GM12891 (cell line): Measurements from ENCODE around the gene RELA.
"Not testable (repeated sequence)": the region's sequence is repeated elsewhere in the genome, so short reads cannot be mapped to it uniquely, and the experiment has no call there.

Experiments used
- DNase-seq: peaks from one replicate; pipeline ENCODE4 v3.0.0; 2011; ENCODE audit warnings: low spot score; ENCODE audit not compliant: insufficient read length
- FAIRE-seq: peaks from 2 replicates; lab custom pipeline; 2011; peaks lifted over from hg19 to GRCh38; lab: Jason Lieb, UNC
- PAX5 ChIP-seq: IDR thresholded peaks from 2 replicates; pipeline ENCODE4 v1.6.1; 2011; ENCODE audit warnings: low read length, moderate library complexity, mild to moderate bottlenecking; ENCODE audit not compliant: insufficient read depth, severe bottlenecking
- POLR2A ChIP-seq: IDR thresholded peaks from 2 replicates; pipeline ENCODE4 v1.6.1; 2011; ENCODE audit warnings: low read depth, low read length, control low read depth
- POLR2AphosphoS5 ChIP-seq: IDR thresholded peaks from 2 replicates; pipeline ENCODE4 v1.6.1; 2011; ENCODE audit warnings: low read depth, low read length, control low read depth
- POU2F2 ChIP-seq: IDR thresholded peaks from 2 replicates; pipeline ENCODE4 v1.6.1; 2011; ENCODE audit warnings: low read depth, mild to moderate bottlenecking, control low read depth, low read length, moderate library complexity
- SPI1 ChIP-seq: IDR thresholded peaks from 2 replicates; pipeline ENCODE4 v1.6.1; 2011; ENCODE audit warnings: low read depth, low read length, control low read depth
- TAF1 ChIP-seq: IDR thresholded peaks from 2 replicates; pipeline ENCODE4 v1.6.1; 2011; ENCODE audit warnings: low read depth, low read length, control low read depth

The RELA gene

DNA sequence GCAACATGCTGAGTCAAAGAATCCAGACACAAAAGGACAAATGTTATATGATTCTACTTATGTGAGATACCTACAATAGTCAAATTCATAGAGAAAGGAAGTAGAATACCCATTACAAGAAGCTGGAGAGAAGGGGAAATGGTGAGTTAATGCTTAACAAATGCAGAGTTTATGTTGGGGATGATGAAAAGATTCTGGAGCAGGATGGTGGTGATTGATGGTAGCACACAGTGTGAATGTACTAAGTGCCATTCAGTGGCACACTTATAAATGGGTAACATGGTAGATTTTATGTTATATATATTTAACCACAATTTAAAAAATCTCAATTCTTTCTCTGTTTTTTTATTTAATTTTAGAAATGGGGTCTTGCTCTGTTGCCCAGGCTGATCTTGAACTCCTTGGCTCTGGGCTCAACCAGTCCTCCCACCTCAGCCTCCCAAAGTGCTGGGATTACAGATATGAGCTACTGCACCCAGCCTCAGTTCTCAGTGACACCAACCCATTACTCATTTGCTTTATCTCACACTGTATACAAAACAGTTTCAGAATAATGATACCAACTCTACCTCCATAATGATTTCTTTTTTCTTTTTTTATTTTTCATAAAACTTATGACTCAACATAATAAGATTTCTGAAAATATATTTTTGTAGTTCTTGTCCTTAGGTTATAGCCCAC, 9.6 kb upstream of the RELA start:
- DNase-seq (no peak), FAIRE-seq (no peak)
- TF ChIP-seq POLR2AphosphoS5 (no peak), POLR2A (no peak), POU2F2 (no peak), SPI1 (no peak), TAF1 (no peak), PAX5 (no peak)

DNA sequence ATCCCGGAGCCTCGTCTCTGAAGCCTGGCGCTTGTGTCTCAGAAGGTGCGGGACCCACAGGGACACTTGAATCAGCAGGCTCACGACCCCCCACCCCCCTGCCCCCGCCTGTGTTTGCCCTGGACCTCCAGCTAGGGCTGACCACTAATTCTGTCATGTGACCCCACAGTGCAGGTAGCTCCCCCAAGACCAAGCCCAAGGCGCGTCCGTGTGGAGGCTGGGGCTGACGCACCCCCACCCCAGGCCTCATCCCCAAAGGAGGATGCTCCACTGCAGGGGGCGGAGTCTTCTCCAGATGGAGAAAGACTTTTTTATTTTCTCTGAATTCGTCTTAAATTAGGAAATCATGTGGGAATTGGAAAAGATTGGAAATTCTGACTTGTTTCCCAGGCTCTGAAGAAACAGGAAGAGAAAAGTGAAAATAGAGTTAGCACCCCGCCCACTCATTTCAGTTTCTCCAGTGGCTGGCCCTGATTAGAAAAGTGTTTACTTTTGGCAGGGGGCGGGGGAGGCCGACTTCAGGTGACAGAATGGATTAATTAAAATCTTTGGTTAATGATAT, 1.0 kb upstream of the RELA start:
- TF ChIP-seq POU2F2 (peak; percentile 2; the same call in 1 of the 2 replicates), POLR2AphosphoS5 (no peak), TAF1 (0 out of 2 replicates have a peak, but pooled peaks have one; percentile 9), POLR2A (0 out of 2 replicates have a peak, but pooled peaks have one; percentile 36), SPI1 (peak; percentile 65; the same call in 1 of the 2 replicates), PAX5 (no peak)
- no peak for DNase-seq
- peak; percentile 66 for FAIRE-seq

DNA sequence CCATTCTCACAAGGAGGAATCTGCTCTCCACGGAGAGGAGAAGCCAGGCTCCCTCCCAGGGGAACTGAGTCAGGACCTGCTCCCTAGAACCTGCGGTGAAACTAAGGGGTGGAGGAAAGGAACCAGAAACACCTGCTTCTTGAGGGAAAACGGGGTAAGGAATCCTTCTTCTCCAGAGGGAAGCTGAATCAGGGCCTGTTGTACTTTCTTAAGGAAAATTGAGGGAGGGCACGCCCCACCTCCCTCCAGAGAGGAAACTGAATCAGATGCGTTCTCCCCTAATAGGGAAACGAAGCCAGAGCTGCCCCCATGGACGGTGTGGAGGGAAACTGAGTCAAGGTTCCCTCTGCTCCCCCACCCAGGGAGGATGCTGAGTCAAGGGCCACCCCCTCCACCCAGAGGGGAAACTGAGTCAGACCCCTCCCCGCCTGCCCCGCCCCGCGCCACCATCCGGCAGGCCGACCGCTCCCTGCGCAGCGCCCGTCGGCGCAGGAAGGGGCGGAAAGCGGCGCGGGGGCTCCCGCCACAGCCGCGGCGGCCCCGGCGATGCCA, 393 bp downstream of the RELA start:
- FAIRE-seq (no peak), DNase-seq (no peak)
- TF ChIP-seq SPI1 (no peak), POLR2AphosphoS5 (no peak; the same call in 1 of the 2 replicates), POU2F2 (no peak), PAX5 (no peak), TAF1 (no peak), POLR2A (no peak)

DNA sequence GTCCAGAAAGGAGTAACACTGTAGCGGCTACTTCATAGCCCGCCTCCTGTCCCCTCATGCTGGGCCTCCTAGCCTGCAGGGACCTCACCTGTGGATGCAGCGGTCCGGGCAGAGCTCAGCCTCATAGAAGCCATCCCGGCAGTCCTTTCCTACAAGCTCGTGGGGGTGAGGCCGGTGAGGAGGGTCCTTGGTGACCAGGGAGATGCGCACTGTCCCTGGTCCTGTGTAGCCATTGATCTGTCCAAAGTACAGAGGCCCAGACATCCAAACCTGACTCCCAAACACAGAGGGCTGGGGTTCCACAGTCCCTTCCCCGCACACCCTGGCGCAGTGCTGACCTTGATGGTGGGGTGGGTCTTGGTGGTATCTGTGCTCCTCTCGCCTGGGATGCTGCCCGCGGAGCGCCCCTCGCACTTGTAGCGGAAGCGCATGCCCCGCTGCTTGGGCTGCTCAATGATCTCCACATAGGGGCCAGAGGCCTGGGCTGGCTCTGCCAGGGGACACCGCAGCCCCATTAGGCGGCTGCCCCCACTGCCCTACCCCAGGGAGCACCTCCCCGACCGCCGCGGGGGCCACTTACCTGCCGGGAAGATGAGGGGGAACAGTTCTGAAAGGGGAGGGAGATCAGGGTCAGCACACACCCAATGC, 993 bp downstream of the RELA start:
- FAIRE-seq (no peak), DNase-seq (no peak)
- no peak for TF ChIP-seq POLR2AphosphoS5
- no peak for TF ChIP-seq POLR2A
- no peak for TF ChIP-seq SPI1
- no peak for TF ChIP-seq PAX5
- TF ChIP-seq TAF1, result no peak
- TF ChIP-seq POU2F2, result no peak

GRCh38 chr11:65660908-65661307, 1.8 kb downstream of the RELA start:
- FAIRE-seq, DNase-seq: not testable (repeated sequence)

- TF ChIP-seq SPI1 (no peak), POLR2A (no peak; the same call in 1 of the 2 replicates), POU2F2 (no peak), POLR2AphosphoS5 (no peak), TAF1 (no peak), PAX5 (no peak)
- FAIRE-seq, result no peak
- DNase-seq, result no peak
These were observed 2.7 kb downstream of the RELA start for GRCh38 chr11:65660038-65660437.

- no peak for TF ChIP-seq TAF1
- TF ChIP-seq POLR2A, result no peak
- TF ChIP-seq PAX5, result no peak
- TF ChIP-seq POLR2AphosphoS5, result no peak
- no peak for TF ChIP-seq SPI1
- TF ChIP-seq POU2F2, result no peak
- FAIRE-seq, result no peak
- no peak for DNase-seq
These were observed 4.3 kb downstream of the RELA start for GRCh38 chr11:65658174-65659021.

DNA sequence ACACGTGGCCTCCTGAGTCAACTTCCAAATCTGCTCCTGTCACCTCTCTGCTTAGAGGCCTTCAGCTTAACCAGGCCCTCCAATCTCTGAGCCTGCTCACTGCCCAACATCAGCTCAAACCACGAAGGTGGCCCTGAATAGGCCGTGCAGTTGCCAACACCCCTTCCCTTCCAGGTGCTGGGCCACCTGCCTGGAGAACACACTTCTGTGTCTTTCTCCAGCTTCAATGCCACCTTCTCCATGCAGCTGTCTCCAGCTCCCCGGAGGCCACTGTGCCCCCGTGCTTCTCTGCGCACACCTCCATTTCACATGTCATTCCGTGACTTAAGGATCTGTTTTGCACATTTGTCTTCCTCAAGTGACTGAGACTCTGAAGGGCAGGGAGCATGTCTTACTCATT, 5.3 kb downstream of the RELA start:
- no peak for TF ChIP-seq POU2F2
- FAIRE-seq, result no peak
- DNase-seq, result no peak

DNA sequence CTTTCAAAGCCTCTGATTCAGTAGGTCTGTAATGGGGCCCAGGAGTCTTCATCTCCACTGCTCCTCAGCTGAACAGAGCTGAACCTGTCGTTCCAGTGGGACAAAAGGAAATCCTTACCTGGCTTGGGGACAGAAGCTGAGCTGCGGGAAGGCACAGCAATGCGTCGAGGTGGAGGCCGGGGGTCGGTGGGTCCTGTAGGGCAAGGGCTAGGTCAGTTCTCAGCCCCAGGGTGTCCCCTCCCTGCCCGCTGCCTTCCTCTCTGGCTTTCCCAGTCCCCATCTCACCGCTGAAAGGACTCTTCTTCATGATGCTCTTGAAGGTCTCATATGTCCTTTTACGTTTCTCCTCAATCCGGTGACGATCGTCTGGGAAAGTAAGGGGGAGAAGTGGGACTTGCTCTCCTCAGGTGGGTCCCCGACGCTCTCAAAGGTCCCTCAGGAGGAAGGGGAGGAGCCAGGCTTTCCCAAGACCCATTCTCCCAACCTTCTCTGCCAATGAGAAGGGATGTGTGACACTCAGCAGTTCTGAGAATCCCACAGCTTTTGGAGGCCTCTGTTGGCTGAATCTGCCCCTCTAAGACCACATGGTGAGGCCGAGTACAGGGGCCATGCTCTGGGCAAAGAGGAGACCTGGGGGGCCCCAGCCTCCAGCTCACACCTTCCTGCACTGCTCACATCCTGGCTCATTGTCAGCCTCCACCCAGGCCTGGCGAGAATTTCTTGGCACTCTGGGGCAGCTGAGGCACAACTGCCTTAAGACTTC, 7.0 kb downstream of the RELA start:
- FAIRE-seq, result no peak
- TF ChIP-seq POLR2AphosphoS5, result peak; percentile 55
- TF ChIP-seq SPI1, result no peak
- no peak for TF ChIP-seq PAX5
- no peak for TF ChIP-seq POU2F2

More for the DNA sequence above, 7.0 kb downstream of the RELA start:
- no peak for DNase-seq
